GM21825 (cell line): ENCODE results near the gene STUB1.
"Not testable (repeated sequence)": the region's sequence is repeated elsewhere in the genome, so short reads cannot be mapped to it uniquely, and the experiment has no call there.

Experiments used
- ATAC-seq: cut with Tn5 transposase; IDR thresholded peaks from one replicate; pipeline ENCODE4 v1.9.1; 2021; ENCODE audit warnings: mild to moderate bottlenecking, moderate library complexity; ENCODE audit not compliant: unreplicated experiment

The STUB1 gene

DNA sequence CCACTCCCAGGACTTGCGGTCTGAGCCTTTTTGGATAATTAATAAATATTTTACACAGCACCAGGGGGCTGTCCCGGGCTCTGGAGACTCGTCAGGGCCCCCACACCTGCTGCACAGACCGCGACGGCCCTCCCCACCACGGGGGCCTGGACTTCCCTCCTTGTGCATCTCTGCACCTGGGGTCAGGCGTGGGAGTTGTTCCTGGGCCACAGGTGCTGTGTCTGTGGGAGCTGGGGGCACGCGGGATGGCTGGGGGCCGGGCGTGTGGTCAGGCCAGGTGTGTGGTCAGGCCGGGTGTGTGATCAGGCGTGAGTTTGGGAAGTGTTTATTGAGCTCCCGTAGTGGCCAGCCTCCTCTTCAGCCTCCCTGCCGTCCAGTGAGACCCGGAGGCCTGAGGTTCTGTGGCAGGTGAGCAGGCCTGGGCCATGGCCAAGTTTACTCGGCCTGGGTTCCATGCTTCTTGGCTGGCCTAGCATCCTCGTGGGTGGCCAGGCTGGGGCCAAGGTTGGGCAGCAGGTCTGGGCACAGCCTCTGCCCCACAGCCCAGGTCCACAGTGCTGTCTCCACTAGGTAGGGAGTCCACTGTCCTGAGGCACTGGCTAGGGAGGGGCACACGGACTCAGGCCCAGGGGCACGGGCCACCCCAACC lies 1.9 kb upstream of the STUB1 start:
- no peak for ATAC-seq

DNA sequence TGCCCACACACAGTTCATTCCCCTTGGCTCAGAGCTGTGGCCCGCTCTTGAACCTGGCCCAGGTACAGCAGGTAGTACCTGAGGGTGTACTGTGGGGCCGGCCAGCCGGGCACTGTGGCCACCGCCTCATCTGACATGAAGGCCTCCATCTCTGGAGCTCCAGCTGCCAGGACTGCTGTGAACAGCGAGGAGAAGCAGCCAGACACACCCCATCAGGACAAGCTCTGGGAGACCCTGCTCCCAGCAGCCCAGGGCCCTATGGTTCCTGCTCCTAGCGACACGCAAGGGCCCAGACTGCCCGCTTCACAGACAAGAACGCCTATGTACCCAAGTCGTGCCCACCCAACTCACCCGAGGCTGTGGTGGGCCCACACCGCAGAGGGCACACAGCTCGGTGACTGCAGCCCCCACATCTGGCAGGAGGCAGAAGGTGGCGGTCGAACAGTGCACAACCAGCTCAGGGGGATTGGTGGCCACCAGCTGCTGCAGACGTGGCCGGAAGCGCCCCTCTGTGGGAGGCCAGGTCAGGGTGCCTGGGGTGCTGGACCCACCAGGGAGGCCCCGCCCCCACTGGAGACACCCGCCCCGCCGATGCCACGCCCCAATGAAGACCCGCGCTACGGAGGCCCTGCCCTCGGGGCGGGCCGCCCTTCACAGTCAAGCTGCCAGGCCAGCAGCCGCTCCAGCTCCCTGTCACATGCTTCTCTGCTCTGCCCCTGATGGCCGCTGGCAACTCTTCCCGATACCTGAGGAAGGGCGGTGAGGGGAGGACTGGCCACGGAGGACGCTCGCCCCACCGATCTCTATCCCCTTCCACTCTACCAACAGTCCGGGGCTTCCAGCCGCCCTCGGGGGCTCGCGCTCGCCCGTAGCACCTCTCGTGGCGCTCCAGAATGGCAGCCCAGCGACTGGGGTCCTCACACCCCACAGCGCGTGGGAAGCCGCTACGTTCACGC lies 1.1 kb upstream of the STUB1 start:
- ATAC-seq = peak; percentile 9

- ATAC-seq = peak; percentile 0
Observed at GRCh38 chr16:680625-680945, 375 bp downstream of the STUB1 start.

DNA sequence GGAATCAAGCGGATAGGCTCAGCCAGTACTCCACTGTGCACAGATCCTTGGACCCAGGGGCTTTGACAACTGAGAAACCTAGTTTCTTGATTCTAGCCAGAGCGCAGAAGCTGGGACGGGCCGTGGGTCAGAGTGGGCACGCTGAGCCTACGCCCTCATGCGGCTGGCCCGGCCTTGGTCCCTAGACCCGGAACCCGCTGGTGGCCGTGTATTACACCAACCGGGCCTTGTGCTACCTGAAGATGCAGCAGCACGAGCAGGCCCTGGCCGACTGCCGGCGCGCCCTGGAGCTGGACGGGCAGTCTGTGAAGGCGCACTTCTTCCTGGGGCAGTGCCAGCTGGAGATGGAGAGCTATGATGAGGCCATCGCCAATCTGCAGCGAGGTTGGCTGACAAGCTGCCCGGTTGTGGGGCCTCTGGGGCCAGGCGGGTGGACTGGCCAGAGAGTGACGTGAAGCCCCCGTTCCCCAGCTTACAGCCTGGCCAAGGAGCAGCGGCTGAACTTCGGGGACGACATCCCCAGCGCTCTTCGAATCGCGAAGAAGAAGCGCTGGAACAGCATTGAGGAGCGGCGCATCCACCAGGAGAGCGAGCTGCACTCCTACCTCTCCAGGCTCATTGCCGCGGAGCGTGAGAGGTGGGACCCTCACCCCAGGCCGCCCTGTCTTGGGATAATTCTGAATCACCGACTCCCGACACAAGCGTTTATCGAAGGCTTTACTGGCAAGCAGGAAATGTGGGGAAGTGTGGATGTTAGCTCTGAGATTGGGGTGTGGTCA lies 946 bp downstream of the STUB1 start:
- no peak for ATAC-seq

GRCh38 chr16:681746-682427 lies 1.7 kb downstream of the STUB1 start:
- no peak for ATAC-seq

DNA sequence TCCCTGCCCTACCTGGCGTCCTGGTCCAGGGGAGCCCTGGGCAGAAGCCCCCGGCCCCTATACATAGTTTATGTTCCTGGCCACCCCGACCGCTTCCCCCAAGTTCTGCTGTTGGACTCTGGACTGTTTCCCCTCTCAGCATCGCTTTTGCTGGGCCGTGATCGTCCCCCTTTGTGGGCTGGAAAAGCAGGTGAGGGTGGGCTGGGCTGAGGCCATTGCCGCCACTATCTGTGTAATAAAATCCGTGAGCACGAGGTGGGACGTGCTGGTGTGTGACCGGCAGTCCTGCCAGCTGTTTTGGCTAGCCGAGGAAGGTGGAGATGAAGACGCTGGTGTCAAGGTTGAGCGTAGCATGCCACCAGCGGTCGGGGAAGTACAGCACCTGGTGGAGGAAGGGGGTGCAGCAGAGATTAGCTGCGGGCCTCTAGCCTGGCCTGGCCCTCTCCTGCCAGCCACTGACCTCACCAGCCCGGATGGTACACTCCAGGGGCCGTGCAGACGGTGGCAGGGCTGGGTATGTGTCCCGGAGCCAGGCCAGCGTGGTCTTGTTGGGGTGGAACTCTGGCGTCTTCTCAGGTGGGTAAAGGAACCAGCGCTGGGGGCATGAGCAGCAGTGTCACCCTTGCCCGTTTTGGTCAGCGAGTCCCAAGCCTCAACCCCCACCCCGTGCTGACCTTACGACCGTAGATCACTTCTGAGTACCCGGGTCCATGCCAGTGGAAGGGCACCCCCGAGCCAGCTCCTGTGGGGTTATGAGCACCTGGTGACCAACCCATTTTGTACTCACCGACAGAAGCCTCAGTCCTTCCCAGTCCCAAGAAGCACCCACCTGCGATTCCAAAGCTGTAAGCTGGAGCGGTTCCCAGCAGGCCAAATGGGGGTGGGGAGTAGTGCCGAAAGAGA lies 2.5 kb downstream of the STUB1 start:
- no peak for ATAC-seq

- no peak for ATAC-seq
Observed at GRCh38 chr16:683396-684070, 3.3 kb downstream of the STUB1 start.

GRCh38 chr16:684071-684794 lies 4.0 kb downstream of the STUB1 start, which contains the start of gene JMJD8:
Gene JMJD8, minus strand, starts transcription at chr16:684334. Its CDS starts 15 bp downstream, at chr16:684319.
- peak; percentile 47 for ATAC-seq

GRCh38 chr16:684961-685696 lies 4.9 kb downstream of the STUB1 start:
- ATAC-seq = no peak

GRCh38 chr16:685967-686366 lies 5.8 kb downstream of the STUB1 start:
- ATAC-seq = no peak

GRCh38 chr16:686459-687260 lies 6.5 kb downstream of the STUB1 start:
- no peak for ATAC-seq

DNA sequence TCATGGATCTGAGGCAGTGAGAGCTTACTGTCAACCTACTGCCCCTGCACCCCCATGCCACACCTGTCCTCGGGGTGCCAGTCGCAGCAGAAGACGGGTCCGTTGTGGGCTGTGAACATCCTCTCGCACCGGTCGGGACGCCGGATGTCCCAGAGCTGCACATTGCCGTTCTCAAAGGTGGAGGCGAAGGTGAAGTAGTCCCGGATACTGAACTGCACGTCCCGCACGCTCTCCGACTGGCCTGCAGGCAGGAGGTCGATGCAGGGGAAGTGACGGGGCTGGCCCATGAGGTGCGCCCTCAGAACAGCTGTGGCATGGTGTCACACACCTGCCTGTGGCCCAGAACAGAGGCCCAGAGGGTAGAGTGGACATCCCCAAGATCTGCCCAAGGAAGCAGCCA lies 7.3 kb downstream of the STUB1 start:
- no peak for ATAC-seq

GRCh38 chr16:689175-689897 lies 9.1 kb downstream of the STUB1 start:
- no peak for ATAC-seq

GRCh38 chr16:691242-691641 lies 11.0 kb downstream of the STUB1 start:
- not testable (repeated sequence) for ATAC-seq

GRCh38 chr16:692356-693108 lies 12.3 kb downstream of the STUB1 start:
- no peak for ATAC-seq

- no peak for ATAC-seq
Observed at GRCh38 chr16:693364-693763, 13.2 kb downstream of the STUB1 start.
